ENCODE measurements around the gene WIPF2.

WIPF2 gene

DNA sequence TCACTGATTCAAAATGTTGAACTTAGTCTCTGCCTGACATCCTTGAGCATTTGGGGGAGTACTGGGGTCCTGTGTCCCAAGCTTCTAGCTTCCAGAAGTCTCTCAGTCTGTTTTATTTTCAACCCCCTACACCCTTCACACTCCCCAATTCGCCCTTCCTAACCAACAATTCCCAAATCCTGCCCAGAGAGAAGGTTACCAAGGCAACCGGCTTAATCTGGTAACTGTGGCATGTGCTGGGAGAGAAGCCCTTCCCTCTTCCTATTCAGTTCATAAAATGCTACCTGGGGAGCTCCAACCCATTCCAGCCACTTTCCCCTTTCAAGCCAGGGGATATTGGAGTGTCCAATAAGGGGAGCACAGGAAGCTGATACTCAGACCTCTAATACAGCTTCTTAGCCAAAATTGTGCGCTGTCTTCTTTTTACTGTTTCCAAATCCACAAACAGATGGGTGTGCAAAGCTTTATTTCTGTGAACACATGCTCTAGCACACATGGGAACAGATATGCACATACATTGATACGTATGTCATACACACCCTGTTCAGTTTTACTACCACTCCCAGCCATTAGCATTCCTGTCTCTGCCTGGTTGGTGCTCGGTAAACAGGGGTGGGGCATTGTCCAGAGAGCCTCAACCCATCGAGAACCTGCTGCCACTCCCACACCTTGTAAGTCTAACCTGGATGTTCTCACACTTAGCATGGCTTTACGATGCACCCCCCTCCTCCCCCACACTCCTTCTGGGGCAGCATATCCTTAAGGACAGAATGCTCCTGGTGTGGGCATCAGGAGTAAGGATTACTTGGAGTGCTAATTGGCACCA, 43.0 kb upstream of the WIPF2 start:
- TF ChIP-seq, protein P1, sequence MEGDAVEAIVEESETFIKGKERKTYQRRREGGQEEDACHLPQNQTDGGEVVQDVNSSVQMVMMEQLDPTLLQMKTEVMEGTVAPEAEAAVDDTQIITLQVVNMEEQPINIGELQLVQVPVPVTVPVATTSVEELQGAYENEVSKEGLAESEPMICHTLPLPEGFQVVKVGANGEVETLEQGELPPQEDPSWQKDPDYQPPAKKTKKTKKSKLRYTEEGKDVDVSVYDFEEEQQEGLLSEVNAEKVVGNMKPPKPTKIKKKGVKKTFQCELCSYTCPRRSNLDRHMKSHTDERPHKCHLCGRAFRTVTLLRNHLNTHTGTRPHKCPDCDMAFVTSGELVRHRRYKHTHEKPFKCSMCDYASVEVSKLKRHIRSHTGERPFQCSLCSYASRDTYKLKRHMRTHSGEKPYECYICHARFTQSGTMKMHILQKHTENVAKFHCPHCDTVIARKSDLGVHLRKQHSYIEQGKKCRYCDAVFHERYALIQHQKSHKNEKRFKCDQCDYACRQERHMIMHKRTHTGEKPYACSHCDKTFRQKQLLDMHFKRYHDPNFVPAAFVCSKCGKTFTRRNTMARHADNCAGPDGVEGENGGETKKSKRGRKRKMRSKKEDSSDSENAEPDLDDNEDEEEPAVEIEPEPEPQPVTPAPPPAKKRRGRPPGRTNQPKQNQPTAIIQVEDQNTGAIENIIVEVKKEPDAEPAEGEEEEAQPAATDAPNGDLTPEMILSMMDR (conservative IDR thresholded peaks at IDR 0.05; ENCODE audit: control insufficient read depth, insufficient read depth, low read depth, low read length): no peak
- DNase-seq (ENCODE audit: low read depth): no peak
- no peak overlapping the region for H3K4me3 ChIP-seq (ENCODE audit: control insufficient read depth, low read depth, low read length)

DNA sequence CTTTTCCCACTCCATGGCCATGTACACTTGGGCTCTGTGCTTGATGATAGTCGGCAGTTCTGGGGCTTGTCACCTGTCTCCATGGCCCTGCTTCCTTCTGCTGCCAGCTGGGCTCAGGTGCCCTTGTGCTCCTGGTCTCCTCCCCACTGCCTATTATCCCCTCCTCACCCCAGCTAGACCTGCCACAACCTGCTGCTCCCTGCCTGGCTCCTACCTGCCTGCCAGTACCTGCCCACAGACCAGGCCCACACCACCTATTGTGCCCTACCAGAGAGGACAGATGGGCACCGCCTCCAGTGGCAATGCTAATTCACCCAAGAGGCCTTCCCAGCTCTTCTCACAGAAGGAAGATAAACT, 42.4 kb upstream of the WIPF2 start:
- no peak overlapping the region for H3K4me3 ChIP-seq (ENCODE audit: control insufficient read depth, low read depth, low read length)
- TF ChIP-seq, protein P1 (conservative IDR thresholded peaks at IDR 0.05; ENCODE audit: control insufficient read depth, insufficient read depth, low read depth, low read length): no peak
- DNase-seq (ENCODE audit: low read depth): no peak

DNA sequence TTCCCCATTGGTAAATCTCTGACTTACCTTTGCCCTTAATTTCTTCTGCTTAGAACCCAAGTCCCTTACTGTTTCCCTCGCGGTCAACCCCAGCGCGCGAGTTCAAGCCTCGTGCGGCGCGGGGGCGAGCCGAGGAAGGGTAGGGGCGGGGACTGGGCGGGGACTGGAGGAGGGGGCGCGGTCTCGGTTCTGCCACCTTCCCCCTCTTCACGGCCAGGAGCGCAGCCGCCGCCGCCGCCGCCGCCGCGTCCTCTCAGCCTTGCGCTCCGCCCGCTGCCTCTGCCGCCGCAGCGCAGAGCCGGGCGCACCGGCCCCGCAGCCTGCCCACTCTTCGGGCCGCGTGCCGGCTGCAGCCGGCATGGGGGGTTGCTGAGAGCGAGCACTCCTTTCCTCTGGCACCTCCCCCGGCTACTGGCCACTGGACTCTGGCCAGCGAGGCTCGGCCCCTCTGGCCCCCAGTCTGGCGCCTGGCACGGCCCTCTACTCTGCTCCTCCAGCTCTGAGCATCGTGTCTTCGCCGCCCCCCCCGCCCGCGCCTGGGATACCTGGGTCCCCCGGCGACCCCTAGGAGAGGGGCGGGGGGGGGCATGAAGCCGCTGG, 41.7 kb upstream of the WIPF2 start, which contains the start of gene RAPGEFL1:
RAPGEFL1 (plus strand) TSS at position 196 of the 600 bp plus-strand sequence; CDS start at position 588, 392 bp downstream.
- DNase-seq (ENCODE audit: low read depth): peak; percentile 65
- TF ChIP-seq, protein P1 (conservative IDR thresholded peaks at IDR 0.05; ENCODE audit: control insufficient read depth, insufficient read depth, low read depth, low read length): no peak
- H3K4me3 ChIP-seq (ENCODE audit: control insufficient read depth, low read depth, low read length): peak within 1 kb of the TSS; percentile 44

DNA sequence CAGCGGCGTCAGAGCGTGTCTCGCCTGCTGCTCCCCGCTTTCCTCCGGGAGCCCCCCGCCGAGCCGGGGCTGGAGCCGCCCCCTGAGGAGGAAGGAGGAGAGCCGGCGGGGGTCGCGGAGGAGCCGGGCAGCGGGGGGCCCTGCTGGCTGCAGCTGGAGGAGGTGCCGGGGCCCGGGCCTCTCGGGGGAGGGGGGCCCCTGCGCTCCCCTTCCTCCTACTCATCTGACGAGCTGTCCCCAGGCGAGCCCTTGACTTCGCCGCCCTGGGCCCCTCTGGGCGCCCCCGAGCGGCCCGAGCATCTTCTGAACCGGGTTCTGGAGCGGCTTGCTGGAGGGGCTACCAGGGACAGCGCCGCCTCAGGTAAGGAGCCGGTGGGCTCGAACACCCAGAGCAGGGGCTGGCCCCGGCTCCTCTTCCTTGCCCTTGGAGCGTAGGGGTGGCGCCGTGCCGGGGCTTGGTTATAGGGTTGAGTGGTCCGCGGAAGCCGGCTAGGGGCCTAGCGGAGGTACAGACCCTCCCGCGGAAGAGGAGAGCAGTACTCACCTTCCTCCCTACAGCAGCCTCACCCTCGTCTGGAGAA, 41.0 kb upstream of the WIPF2 start:
- no peak for DNase-seq (ENCODE audit: low read depth)
- TF ChIP-seq, protein P1 (conservative IDR thresholded peaks at IDR 0.05; ENCODE audit: control insufficient read depth, insufficient read depth, low read depth, low read length): no peak
- no peak overlapping the region for H3K4me3 ChIP-seq (ENCODE audit: control insufficient read depth, low read depth, low read length)

DNA sequence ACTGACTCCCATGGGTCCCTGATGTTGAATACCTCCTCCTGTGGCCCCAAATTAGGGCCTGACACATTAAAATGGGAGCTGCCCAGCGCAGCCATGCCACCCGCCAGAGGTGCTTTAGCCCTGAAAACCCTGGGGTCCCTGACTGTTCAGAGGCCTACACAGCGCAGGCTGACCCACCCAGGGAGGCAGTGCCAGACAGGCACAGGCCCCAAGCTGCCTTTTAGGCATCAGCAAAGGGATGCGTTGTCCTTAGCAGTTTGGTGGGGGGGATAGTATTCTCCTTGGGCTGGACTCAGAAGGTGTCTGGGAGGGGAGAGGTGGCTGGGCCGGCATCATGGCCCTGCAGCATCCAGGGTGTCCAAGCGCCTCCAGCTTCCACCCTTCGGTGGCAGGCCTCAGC, 40.4 kb upstream of the WIPF2 start:
- no peak for DNase-seq (ENCODE audit: low read depth)
- H3K4me3 ChIP-seq (ENCODE audit: control insufficient read depth, low read depth, low read length): no peak overlapping the region
- TF ChIP-seq, protein P1 (conservative IDR thresholded peaks at IDR 0.05; ENCODE audit: control insufficient read depth, insufficient read depth, low read depth, low read length): no peak

DNA sequence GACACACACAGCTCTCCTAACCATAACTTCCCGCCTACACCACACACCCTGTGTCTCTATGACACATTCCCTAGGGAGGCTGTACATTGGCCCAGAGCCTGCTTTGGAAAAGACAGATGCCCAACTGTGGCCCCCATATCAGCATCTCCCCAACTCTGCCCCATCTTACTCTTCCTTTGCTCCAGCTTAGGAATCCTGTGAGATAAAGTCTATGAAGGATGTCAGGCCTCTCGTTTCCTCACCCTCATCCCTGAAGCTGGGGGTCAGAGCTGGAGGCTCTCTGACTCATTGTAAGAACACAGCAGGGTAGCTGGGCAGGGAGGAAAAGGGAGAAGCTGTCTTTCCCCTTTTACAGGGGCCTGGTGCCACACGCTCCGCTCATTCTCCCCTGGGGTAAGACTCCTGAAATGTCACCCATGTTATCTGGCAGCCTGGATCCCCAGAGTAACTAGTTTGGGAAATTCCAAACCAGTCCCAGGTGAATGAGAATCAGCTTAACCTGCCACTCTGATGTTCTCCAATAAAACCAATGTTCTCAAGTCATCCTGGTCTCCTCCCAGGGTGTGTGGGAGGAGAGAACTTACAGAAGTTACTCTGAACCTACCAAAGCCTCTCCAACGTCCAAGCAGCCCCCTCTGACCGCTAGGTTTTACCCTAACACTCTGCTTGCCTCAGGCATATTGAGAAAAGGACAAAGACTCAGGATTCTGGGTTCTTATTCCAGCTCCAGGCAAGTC, 39.0 kb upstream of the WIPF2 start:
- no peak overlapping the region for H3K4me3 ChIP-seq (ENCODE audit: control insufficient read depth, low read depth, low read length)
- TF ChIP-seq, protein P1 (conservative IDR thresholded peaks at IDR 0.05; ENCODE audit: control insufficient read depth, insufficient read depth, low read depth, low read length): no peak
- DNase-seq (ENCODE audit: low read depth): peak; percentile 59

Measured in fibroblast of mammary gland (primary cell).